ENCODE measurements around the gene PGLYRP1. TPM values are rescaled to one million over a fixed set of nuclear protein-coding genes. Genes with fewer than 3 reads are reported as not detected.

PGLYRP1 gene
- total and polyA plus RNA-seq, 2 of the 13 experiments (the other 11 are each of a cell fraction or from before 2014, with no cell fraction given): not detected

- H3K79me2 ChIP-seq (ENCODE audit: insufficient read depth, low read length): no peaks in the 10 kb centered on the region
- no peak overlapping the region for H3K4me3 ChIP-seq (replicated peaks in 1 of 3; ENCODE audit: insufficient read depth in 1 of 3, low read depth in 2 of 3, low read length in 3 of 3)
- TF ChIP-seq CREB1 (IDR thresholded peaks at IDR 0.05) (peak; percentile 31; the same call in 1 of the 2 replicates), CREB1 (CRISPR knock-in tag; IDR thresholded peaks at IDR 0.05) (no peak), ZNF121 (CRISPR knock-in tag; IDR thresholded peaks at IDR 0.05) (no peak), ATF7 (IDR thresholded peaks at IDR 0.05) (0 out of 2 replicates have a peak, but pooled peaks have one; percentile 4), ATF7 (CRISPR knock-in tag; IDR thresholded peaks at IDR 0.05) (no peak)
- peak; percentile 42 for DNase-seq (ENCODE audit: low spot score)
- no TSS peak for BruUV-seq (replicated peaks)
- intact Hi-C loops (cut with micrococcal nuclease; ENCODE audit: unreplicated experiment): no loop called here
- CTCF ChIA-PET (ENCODE audit: low intra/inter-chr PET ratio, low total read pairs): interaction anchor here (1.6 kb wide), 1 partner anchor 8 kb away, joined by 7 read pairs; no protein-coding TSS in a partner anchor
- H3K9ac ChIP-seq (ENCODE audit: insufficient read depth, low read depth, low read length): no peak overlapping the region
- no peaks in the 10 kb centered on the region for H3K9me3 ChIP-seq (ENCODE audit: low read length)
- H3K27ac ChIP-seq (ENCODE audit: extremely low read length, insufficient read depth, low read length): no peak overlapping the region
- peaks cover 79% of the 10 kb centered on the region for H3K4me1 ChIP-seq (ENCODE audit: insufficient read depth, low read length)
- POLR2A ChIA-PET: no interaction called here
- no peak overlapping the region; the same call in 1 of the 2 replicates for H3K4me2 ChIP-seq (ENCODE audit: low read depth, low read length)
- no peaks in the 10 kb centered on the region for H4K20me1 ChIP-seq (ENCODE audit: insufficient read depth, low read length)
- 52% methylated on average over 6 of the region's 6 CpGs for WGBS (ENCODE audit: low lambda C conversion rate)
- in situ Hi-C loops (cut with HindIII; ENCODE audit: extremely low pct_ligation_motif_present, low pct_unique_long_range_greater_than_20kb): loop anchor here (10.0 kb wide), 1 partner anchor 165 kb away; the partner anchor contains the start of gene MYPOP
- no peaks in the 10 kb centered on the region for H3K36me3 ChIP-seq (replicated peaks in 1 of 2; ENCODE audit: control insufficient read depth in 1 of 2, insufficient read depth in 2 of 2, low read length in 2 of 2)
- ATAC-seq: no peak
- FAIRE-seq: peak; percentile 62
- no peaks in the 10 kb centered on the region for H3K27me3 ChIP-seq (ENCODE audit: control insufficient read depth in 1 of 2, insufficient read depth in 2 of 2, low read length in 2 of 2)
- H2AFZ ChIP-seq (ENCODE audit: low read length): no peak overlapping the region
Observed at GRCh38 chr19:46069806-46070341, 47.0 kb upstream of the PGLYRP1 start.

GRCh38 chr19:46068345-46069258, 45.7 kb upstream of the PGLYRP1 start:
- Histone ChIP-seq H3K27me3 (ENCODE audit: control insufficient read depth in 1 of 2, insufficient read depth in 2 of 2, low read length in 2 of 2) (no peaks in the 10 kb centered on the region), H3K4me2 (ENCODE audit: low read depth, low read length) (peak overlapping the region; percentile 67), H3K4me1 (ENCODE audit: insufficient read depth, low read length) (peaks cover 79% of the 10 kb centered on the region), H3K9me3 (ENCODE audit: low read length) (no peaks in the 10 kb centered on the region), H3K79me2 (ENCODE audit: insufficient read depth, low read length) (no peaks in the 10 kb centered on the region), H2AFZ (ENCODE audit: low read length) (no peak overlapping the region), H3K4me3 (replicated peaks in 1 of 3; ENCODE audit: insufficient read depth in 1 of 3, low read depth in 2 of 3, low read length in 3 of 3) (peak overlapping the region in 1 of 3 experiments; percentile 43; a peak in 1 of 6 replicates), H3K9ac (ENCODE audit: insufficient read depth, low read depth, low read length) (peak overlapping the region; percentile 57), H3K27ac (ENCODE audit: extremely low read length, insufficient read depth, low read length) (peak overlapping the region; percentile 64), H3K36me3 (replicated peaks in 1 of 2; ENCODE audit: control insufficient read depth in 1 of 2, insufficient read depth in 2 of 2, low read length in 2 of 2) (no peaks in the 10 kb centered on the region), H4K20me1 (ENCODE audit: insufficient read depth, low read length) (no peaks in the 10 kb centered on the region)
- CTCF ChIA-PET (ENCODE audit: low intra/inter-chr PET ratio, low total read pairs): interaction anchor here (1.4 to 1.6 kb wide), 2 partner anchors 9 kb away, joined by 5 to 7 read pairs; no protein-coding TSS in a partner anchor
- intact Hi-C loops (cut with micrococcal nuclease; ENCODE audit: unreplicated experiment): no loop called here
- DNase-seq (ENCODE audit: low spot score) (peak; percentile 92), ATAC-seq (peak; percentile 75), FAIRE-seq (peak; percentile 78)
- POLR2A ChIA-PET: interaction anchor here (1.0 to 1.3 kb wide), 2 partner anchors 8 to 53 kb away, joined by 3 read pairs; no protein-coding TSS in a partner anchor
- WGBS (ENCODE audit: low lambda C conversion rate): 8% methylated on average over 12 of the region's 12 CpGs
- TSS peak; percentile 99 for BruUV-seq (replicated peaks)
- in situ Hi-C loops (cut with HindIII; ENCODE audit: extremely low pct_ligation_motif_present, low pct_unique_long_range_greater_than_20kb): no loop called here
- TF ChIP-seq FOSL1 (CRISPR knock-in tag; IDR thresholded peaks at IDR 0.05; ENCODE audit: borderline replicate concordance) (peak; percentile 31; the same call in 1 of the 2 replicates), POLR2G (IDR thresholded peaks at IDR 0.05; ENCODE audit: low read depth, low read length) (peak; percentile 73), REST (IDR thresholded peaks at IDR 0.05; ENCODE audit: borderline replicate concordance in 1 of 2, low read depth in 1 of 2, low read length in 2 of 2) (no peak), EP300 (IDR thresholded peaks at IDR 0.05; ENCODE audit: low read depth in 2 of 2, low read length in 2 of 2) (peak in 1 of 2 experiments; percentile 89; a peak in 2 of 4 replicates), EP300 (CRISPR knock-in tag; IDR thresholded peaks at IDR 0.05; ENCODE audit: borderline replicate concordance) (peak; percentile 88), TBX2 (CRISPR knock-in tag; IDR thresholded peaks at IDR 0.05; ENCODE audit: borderline replicate concordance) (no peak), SOX13 (IDR thresholded peaks at IDR 0.05) (0 out of 2 replicates have a peak, but pooled peaks have one; percentile 34), SOX13 (CRISPR knock-in tag; conservative IDR thresholded peaks at IDR 0.05 in 1 of 2, IDR thresholded peaks at IDR 0.05 in 1 of 2) (peak in 1 of 2 experiments; percentile 77; a peak in 2 of 4 replicates)

Data from HepG2 (cell line).